ENCODE measurements around the gene NEK2. TPM values are rescaled to one million over a fixed set of nuclear protein-coding genes. Genes with fewer than 3 reads are reported as not detected.
"Not testable (repeated sequence)": the region's sequence is repeated elsewhere in the genome, so short reads cannot be mapped to it uniquely, and the experiment has no call there.

The NEK2 gene
- total RNA-seq, 1 experiment from 2014 or later: 35.0 TPM

- no peak overlapping the region for H3K27ac ChIP-seq (ENCODE audit: low read length)
- H3K4me2 ChIP-seq (ENCODE audit: low read depth, low read length, poor library complexity, severe bottlenecking): no peak overlapping the region
- no peaks in the 10 kb centered on the region for H3K9me2 ChIP-seq (replicated peaks; ENCODE audit: insufficient read depth, low read length)
- H3K4me3 ChIP-seq (ENCODE audit: low read length): no peak overlapping the region
- no peaks in the 10 kb centered on the region for H4K20me1 ChIP-seq (ENCODE audit: insufficient read depth, low read depth, low read length)
- no peaks in the 10 kb centered on the region for H3K36me3 ChIP-seq (ENCODE audit: insufficient read depth, low read length)
- no peaks in the 10 kb centered on the region for H3K79me2 ChIP-seq (ENCODE audit: low read length)
- H3K27me3 ChIP-seq (ENCODE audit: low read length): no peaks in the 10 kb centered on the region
- no peak for DNase-seq
- H2AFZ ChIP-seq (ENCODE audit: low read length): no peak overlapping the region
- H3K4me1 ChIP-seq (ENCODE audit: low read length): no peaks in the 10 kb centered on the region
- H3K9ac ChIP-seq (ENCODE audit: low read length): no peak overlapping the region
- no peaks in the 10 kb centered on the region for H3K9me3 ChIP-seq (ENCODE audit: low read length)
Observed at GRCh38 chr1:211641942-211642341, 33.5 kb downstream of the NEK2 start.

- Histone ChIP-seq H3K36me3 (ENCODE audit: insufficient read depth, low read length) (no peaks in the 10 kb centered on the region), H3K9me3 (ENCODE audit: low read length) (no peaks in the 10 kb centered on the region), H3K79me2 (ENCODE audit: low read length) (no peaks in the 10 kb centered on the region), H3K4me2 (ENCODE audit: low read depth, low read length, poor library complexity, severe bottlenecking) (no peak overlapping the region), H3K27me3 (ENCODE audit: low read length) (no peaks in the 10 kb centered on the region), H3K27ac (ENCODE audit: low read length) (no peak overlapping the region), H2AFZ (ENCODE audit: low read length) (no peak overlapping the region), H3K4me1 (ENCODE audit: low read length) (no peaks in the 10 kb centered on the region), H3K4me3 (ENCODE audit: low read length) (no peak overlapping the region), H3K9me2 (replicated peaks; ENCODE audit: insufficient read depth, low read length) (no peaks in the 10 kb centered on the region), H3K9ac (ENCODE audit: low read length) (no peak overlapping the region), H4K20me1 (ENCODE audit: insufficient read depth, low read depth, low read length) (no peaks in the 10 kb centered on the region)
- no peak for DNase-seq
Observed at GRCh38 chr1:211641044-211641800, 34.2 kb downstream of the NEK2 start.

GRCh38 chr1:211640301-211640630, 35.2 kb downstream of the NEK2 start:
- Histone ChIP-seq H3K36me3 (ENCODE audit: insufficient read depth, low read length) (no peaks in the 10 kb centered on the region), H3K9me3 (ENCODE audit: low read length) (no peaks in the 10 kb centered on the region), H2AFZ (ENCODE audit: low read length) (no peak overlapping the region), H4K20me1 (ENCODE audit: insufficient read depth, low read depth, low read length) (no peaks in the 10 kb centered on the region), H3K27me3 (ENCODE audit: low read length) (no peaks in the 10 kb centered on the region), H3K9ac (ENCODE audit: low read length) (no peak overlapping the region), H3K4me2 (ENCODE audit: low read depth, low read length, poor library complexity, severe bottlenecking) (no peak overlapping the region), H3K4me3 (ENCODE audit: low read length) (no peak overlapping the region), H3K9me2 (replicated peaks; ENCODE audit: insufficient read depth, low read length) (no peaks in the 10 kb centered on the region), H3K79me2 (ENCODE audit: low read length) (no peaks in the 10 kb centered on the region), H3K4me1 (ENCODE audit: low read length) (no peaks in the 10 kb centered on the region), H3K27ac (ENCODE audit: low read length) (no peak overlapping the region)
- no peak for DNase-seq

DNA sequence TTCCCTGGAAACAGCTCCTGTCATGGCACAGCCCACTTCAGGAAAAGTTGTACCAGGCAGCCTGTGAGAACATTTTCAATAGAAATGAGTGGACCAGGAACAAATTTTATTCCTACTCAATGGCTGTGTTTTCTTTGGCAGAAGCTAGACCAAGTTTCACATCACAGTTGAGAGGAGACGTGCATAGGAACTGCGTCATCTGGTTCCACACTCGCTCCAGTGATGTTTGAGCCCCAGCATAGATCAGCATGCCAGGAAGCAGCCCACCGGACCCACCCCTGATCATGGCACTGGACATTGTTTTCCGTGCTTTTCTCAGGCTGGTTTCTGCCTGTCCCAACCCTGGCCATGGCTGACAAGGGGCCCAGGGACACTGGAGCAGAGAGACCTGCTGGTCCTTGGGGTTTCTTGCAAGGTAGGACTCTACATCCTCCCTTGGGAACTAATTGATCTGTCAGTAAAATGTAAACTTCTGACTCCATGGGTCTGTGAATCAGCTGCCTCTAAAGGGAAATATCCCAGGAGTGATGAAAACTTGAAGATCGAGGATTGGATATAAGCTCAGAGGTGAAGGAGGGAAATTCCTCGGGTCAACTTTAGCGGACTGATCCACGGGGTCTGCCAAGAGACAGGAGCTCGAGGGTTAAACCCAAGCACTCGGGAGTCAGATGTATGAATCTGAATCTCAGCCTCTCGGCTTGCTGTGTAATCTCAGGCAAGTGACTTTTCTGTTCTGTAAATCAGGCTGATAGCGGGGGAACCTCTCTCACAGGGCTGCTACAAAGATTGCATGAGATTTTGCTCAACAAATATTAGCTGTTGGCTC, 35.7 kb downstream of the NEK2 start:
- H3K9ac ChIP-seq (ENCODE audit: low read length): no peak overlapping the region
- H4K20me1 ChIP-seq (ENCODE audit: insufficient read depth, low read depth, low read length): no peaks in the 10 kb centered on the region
- DNase-seq: no peak
- no peaks in the 10 kb centered on the region for H3K9me2 ChIP-seq (replicated peaks; ENCODE audit: insufficient read depth, low read length)
- no peaks in the 10 kb centered on the region for H3K9me3 ChIP-seq (ENCODE audit: low read length)
- H3K36me3 ChIP-seq (ENCODE audit: insufficient read depth, low read length): no peaks in the 10 kb centered on the region
- H3K79me2 ChIP-seq (ENCODE audit: low read length): no peaks in the 10 kb centered on the region
- H2AFZ ChIP-seq (ENCODE audit: low read length): no peak overlapping the region
- no peak overlapping the region for H3K4me2 ChIP-seq (ENCODE audit: low read depth, low read length, poor library complexity, severe bottlenecking)
- no peak overlapping the region for H3K27ac ChIP-seq (ENCODE audit: low read length)
- no peak overlapping the region for H3K4me3 ChIP-seq (ENCODE audit: low read length)
- no peaks in the 10 kb centered on the region for H3K4me1 ChIP-seq (ENCODE audit: low read length)
- no peaks in the 10 kb centered on the region for H3K27me3 ChIP-seq (ENCODE audit: low read length)

GRCh38 chr1:211638689-211639101, 36.7 kb downstream of the NEK2 start:
- no peak overlapping the region for H3K4me2 ChIP-seq (ENCODE audit: low read depth, low read length, poor library complexity, severe bottlenecking)
- no peak overlapping the region for H3K27ac ChIP-seq (ENCODE audit: low read length)
- H3K9me3 ChIP-seq (ENCODE audit: low read length): no peaks in the 10 kb centered on the region
- no peak overlapping the region for H3K4me3 ChIP-seq (ENCODE audit: low read length)
- no peak overlapping the region for H3K9ac ChIP-seq (ENCODE audit: low read length)
- H3K27me3 ChIP-seq (ENCODE audit: low read length): no peaks in the 10 kb centered on the region
- H3K9me2 ChIP-seq (replicated peaks; ENCODE audit: insufficient read depth, low read length): no peaks in the 10 kb centered on the region
- H4K20me1 ChIP-seq (ENCODE audit: insufficient read depth, low read depth, low read length): no peaks in the 10 kb centered on the region
- no peak for DNase-seq
- no peaks in the 10 kb centered on the region for H3K4me1 ChIP-seq (ENCODE audit: low read length)
- H2AFZ ChIP-seq (ENCODE audit: low read length): no peak overlapping the region
- no peaks in the 10 kb centered on the region for H3K79me2 ChIP-seq (ENCODE audit: low read length)
- H3K36me3 ChIP-seq (ENCODE audit: insufficient read depth, low read length): no peaks in the 10 kb centered on the region

- H3K9me3 ChIP-seq (ENCODE audit: low read length): no peaks in the 10 kb centered on the region
- no peak overlapping the region for H3K9ac ChIP-seq (ENCODE audit: low read length)
- H3K79me2 ChIP-seq (ENCODE audit: low read length): no peaks in the 10 kb centered on the region
- H2AFZ ChIP-seq (ENCODE audit: low read length): no peak overlapping the region
- no peak overlapping the region for H3K4me3 ChIP-seq (ENCODE audit: low read length)
- no peak for DNase-seq
- H4K20me1 ChIP-seq (ENCODE audit: insufficient read depth, low read depth, low read length): no peaks in the 10 kb centered on the region
- no peak overlapping the region for H3K27ac ChIP-seq (ENCODE audit: low read length)
- H3K36me3 ChIP-seq (ENCODE audit: insufficient read depth, low read length): no peaks in the 10 kb centered on the region
- H3K4me1 ChIP-seq (ENCODE audit: low read length): no peaks in the 10 kb centered on the region
- H3K4me2 ChIP-seq (ENCODE audit: low read depth, low read length, poor library complexity, severe bottlenecking): no peak overlapping the region
- no peaks in the 10 kb centered on the region for H3K27me3 ChIP-seq (ENCODE audit: low read length)
- no peaks in the 10 kb centered on the region for H3K9me2 ChIP-seq (replicated peaks; ENCODE audit: insufficient read depth, low read length)
Observed at GRCh38 chr1:211638246-211638645, 37.2 kb downstream of the NEK2 start.

DNA sequence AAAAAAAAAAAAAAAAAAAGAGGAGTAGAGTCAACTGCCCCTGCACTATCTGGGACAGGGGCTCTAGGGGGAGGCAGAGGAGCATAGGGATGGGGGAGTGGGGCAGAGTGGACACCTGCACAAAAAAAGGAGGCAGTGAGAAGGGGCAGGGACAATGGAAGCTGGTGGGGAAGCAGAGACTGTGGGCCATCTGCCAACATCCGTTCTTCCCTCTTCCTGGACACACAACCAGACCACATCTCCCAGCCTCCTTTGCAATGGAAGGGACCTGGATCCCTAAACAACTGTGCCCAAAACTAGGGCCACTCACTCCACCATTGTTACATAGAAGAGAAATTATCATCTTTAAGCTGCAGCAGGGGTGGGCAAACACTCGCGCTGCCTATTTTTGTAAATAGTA, 38.4 kb downstream of the NEK2 start:
- Histone ChIP-seq H3K4me2 (ENCODE audit: low read depth, low read length, poor library complexity, severe bottlenecking) (no peak overlapping the region), H3K9me3 (ENCODE audit: low read length) (no peaks in the 10 kb centered on the region), H3K9ac (ENCODE audit: low read length) (no peak overlapping the region), H2AFZ (ENCODE audit: low read length) (no peak overlapping the region), H3K4me3 (ENCODE audit: low read length) (no peak overlapping the region), H3K36me3 (ENCODE audit: insufficient read depth, low read length) (no peaks in the 10 kb centered on the region), H4K20me1 (ENCODE audit: insufficient read depth, low read depth, low read length) (no peaks in the 10 kb centered on the region), H3K79me2 (ENCODE audit: low read length) (no peaks in the 10 kb centered on the region), H3K4me1 (ENCODE audit: low read length) (no peaks in the 10 kb centered on the region), H3K9me2 (replicated peaks; ENCODE audit: insufficient read depth, low read length) (no peaks in the 10 kb centered on the region), H3K27me3 (ENCODE audit: low read length) (no peaks in the 10 kb centered on the region), H3K27ac (ENCODE audit: low read length) (no peak overlapping the region)
- DNase-seq: no peak

GRCh38 chr1:211636575-211637029, 38.8 kb downstream of the NEK2 start:
- not testable (repeated sequence) for H3K36me3 ChIP-seq (ENCODE audit: insufficient read depth, low read length); H3K4me3 ChIP-seq (ENCODE audit: low read length); H3K27ac ChIP-seq (ENCODE audit: low read length); H3K9me3 ChIP-seq (ENCODE audit: low read length); H3K9me2 ChIP-seq (replicated peaks; ENCODE audit: insufficient read depth, low read length); H2AFZ ChIP-seq (ENCODE audit: low read length); H4K20me1 ChIP-seq (ENCODE audit: insufficient read depth, low read depth, low read length); H3K4me1 ChIP-seq (ENCODE audit: low read length); DNase-seq; H3K27me3 ChIP-seq (ENCODE audit: low read length); H3K4me2 ChIP-seq (ENCODE audit: low read depth, low read length, poor library complexity, severe bottlenecking); H3K79me2 ChIP-seq (ENCODE audit: low read length); H3K9ac ChIP-seq (ENCODE audit: low read length)

Measured in Karpas-422 (cell line).